Neural progenitor cell (in vitro differentiated cells): ENCODE data around the gene SPTBN1. TPM values are rescaled to one million over a fixed set of nuclear protein-coding genes. Genes with fewer than 3 reads are reported as not detected.

Source experiments
- DNase-seq: peaks from one replicate; pipeline ENCODE4 v3.0.0-alpha.2; 2016; ENCODE audit warnings: low spot score
- H2AFZ ChIP-seq: fragments of 200-600 bp; sonication (generic); replicated peaks from 2 replicates; pipeline ENCODE4 v1.6.1; 2016; ENCODE audit warnings: antibody characterized with exemption
- H3F3A ChIP-seq: fragments of 200-600 bp; sonication (generic); 2 replicates; pipeline ENCODE4 v1.6.1; 2016; ENCODE audit warnings: antibody characterized with exemption, low read depth
- H3K27ac ChIP-seq: fragments of 200-600 bp; sonication (generic); 2 replicates; pipeline ENCODE4 v1.5.1; 2016; ENCODE audit warnings: mild to moderate bottlenecking
- H3K27me3 ChIP-seq: fragments of 200-600 bp; sonication (generic); 2 replicates; pipeline ENCODE4 v1.6.1; 2016; ENCODE audit warnings: mild to moderate bottlenecking, moderate library complexity
- H3K36me3 ChIP-seq: fragments of 200-600 bp; sonication (generic); 2 replicates; pipeline ENCODE4 v1.5.1; 2016
- H3K4me1 ChIP-seq: fragments of 200-600 bp; sonication (generic); 2 replicates; pipeline ENCODE4 v1.6.1; 2016; ENCODE audit warnings: mixed run types
- H3K4me2 ChIP-seq: fragments of 200-600 bp; sonication (generic); 2 replicates; pipeline ENCODE4 v1.6.1; 2016
- H3K4me3 ChIP-seq: fragments of 200-600 bp; sonication (generic); 2 replicates; pipeline ENCODE4 v1.5.1; 2016
- H3K79me2 ChIP-seq: fragments of 200-600 bp; sonication (generic); 2 replicates; pipeline ENCODE4 v1.6.1; 2016; ENCODE audit warnings: low read depth
- H3K9ac ChIP-seq: fragments of 200-600 bp; sonication (generic); 2 replicates; pipeline ENCODE4 v1.6.1; 2016
- H3K9me3 ChIP-seq: fragments of 200-600 bp; sonication (generic); 2 replicates; pipeline ENCODE4 v1.5.1; 2016; ENCODE audit warnings: low read depth
- H4K20me1 ChIP-seq: fragments of 200-600 bp; sonication (generic); 2 replicates; pipeline ENCODE4 v1.6.1; 2016; ENCODE audit warnings: low read depth
- H3K27ac Mint-ChIP-seq: 3 replicates; pipeline ENCODE4 v1.8.0; 2021; ENCODE audit warnings: mixed read lengths
- H3K27me3 Mint-ChIP-seq: 2 replicates; pipeline ENCODE4 v1.8.0; 2022; ENCODE audit warnings: low read depth, mild to moderate bottlenecking, inconsistent platforms, moderate library complexity, mixed read lengths; ENCODE audit not compliant: insufficient read depth
- H3K36me3 Mint-ChIP-seq: 3 replicates; pipeline ENCODE4 v1.8.0; 2021; ENCODE audit warnings: mixed read lengths
- H3K4me1 Mint-ChIP-seq: 3 replicates; pipeline ENCODE4 v1.8.0; 2021; ENCODE audit warnings: mixed read lengths
- H3K4me3 Mint-ChIP-seq: 3 replicates; pipeline ENCODE4 v1.8.0; 2021; ENCODE audit warnings: mild to moderate bottlenecking, moderate library complexity, mixed read lengths
- H3K9me3 Mint-ChIP-seq: 3 replicates; pipeline ENCODE4 v1.8.0; 2020; ENCODE audit warnings: mixed read lengths
- CTCF ChIP-seq: fragments of 200-600 bp; sonication (generic); IDR thresholded peaks from 2 replicates; pipeline ENCODE4 v1.5.1; 2017; ENCODE audit warnings: antibody characterized with exemption, mild to moderate bottlenecking
- EZH2 ChIP-seq: fragments of 200-600 bp; sonication (generic); IDR thresholded peaks from 2 replicates; pipeline ENCODE4 v1.6.1; 2017; ENCODE audit warnings: antibody characterized with exemption, mild to moderate bottlenecking, moderate library complexity
- EZH2phosphoT487 ChIP-seq: fragments of 200-600 bp; sonication (generic); IDR thresholded peaks from 2 replicates; pipeline ENCODE4 v1.6.1; 2017; ENCODE audit warnings: antibody characterized with exemption
- total RNA-seq: library from RNA; depleted of rRNA; stranded (reverse); fragments of >200 nt; gene quantifications from 2 replicates; pipeline ENCODE4 v1.2.3, GENCODE V29; 2015; ENCODE audit warnings: low replicate concordance

SPTBN1 gene
- total RNA-seq, 1 donor from 2014 or later, result 94.2 TPM

GRCh38 chr2:54459037-54459441, 2.9 kb downstream of the SPTBN1 start:
- Mint-ChIP-seq H3K27me3 (peaks cover 17% of the 10 kb centered on the region), H3K4me1 (peaks cover 25% of the 10 kb centered on the region), H3K9me3 (no peaks in the 10 kb centered on the region), H3K27ac (no peak overlapping the region), H3K4me3 (peak overlapping the region; percentile 31), H3K36me3 (peaks cover 2% of the 10 kb centered on the region)
- Histone ChIP-seq H3K36me3 (no peaks in the 10 kb centered on the region), H2AFZ (no peak overlapping the region), H3K27ac (no peak overlapping the region), H3K4me2 (no peak overlapping the region), H3K9ac (no peak overlapping the region), H3K79me2 (peaks cover 45% of the 10 kb centered on the region), H3K27me3 (peaks cover 35% of the 10 kb centered on the region), H3K4me1 (peaks cover 11% of the 10 kb centered on the region), H4K20me1 (peaks cover 29% of the 10 kb centered on the region), H3K9me3 (no peaks in the 10 kb centered on the region), H3F3A (peaks cover 23% of the 10 kb centered on the region), H3K4me3 (no peak overlapping the region)
- TF ChIP-seq EZH2 (no peak), CTCF (no peak), EZH2phosphoT487 (no peak)
- DNase-seq, result no peak

- no peak overlapping the region for H3K27ac Mint-ChIP-seq
- Histone ChIP-seq H3K9ac (no peak overlapping the region), H3K79me2 (peaks cover 45% of the 10 kb centered on the region), H4K20me1 (peaks cover 31% of the 10 kb centered on the region), H3K27ac (no peak overlapping the region), H3K9me3 (no peaks in the 10 kb centered on the region), H3K36me3 (no peaks in the 10 kb centered on the region), H3K4me2 (no peak overlapping the region), H3K27me3 (peaks cover 22% of the 10 kb centered on the region), H2AFZ (no peak overlapping the region), H3K4me1 (peaks cover 6% of the 10 kb centered on the region), H3K4me3 (no peak overlapping the region), H3F3A (peaks cover 6% of the 10 kb centered on the region)
- no peak overlapping the region for H3K4me3 Mint-ChIP-seq
- peaks cover 17% of the 10 kb centered on the region for H3K4me1 Mint-ChIP-seq
- H3K9me3 Mint-ChIP-seq, result no peaks in the 10 kb centered on the region
- peaks cover 7% of the 10 kb centered on the region for H3K27me3 Mint-ChIP-seq
- no peak for DNase-seq
- no peak for TF ChIP-seq EZH2phosphoT487
- peaks cover 2% of the 10 kb centered on the region for H3K36me3 Mint-ChIP-seq
These were observed 5.1 kb downstream of the SPTBN1 start for GRCh38 chr2:54461261-54461660.

GRCh38 chr2:54464341-54464740, 8.2 kb downstream of the SPTBN1 start:
- Histone ChIP-seq H3F3A (no peaks in the 10 kb centered on the region), H3K9me3 (no peaks in the 10 kb centered on the region), H3K27me3 (peaks cover 2% of the 10 kb centered on the region), H4K20me1 (peaks cover 14% of the 10 kb centered on the region), H3K9ac (no peak overlapping the region), H3K27ac (no peak overlapping the region), H3K36me3 (no peaks in the 10 kb centered on the region), H3K4me3 (no peak overlapping the region), H3K4me2 (no peak overlapping the region), H3K79me2 (peaks cover 31% of the 10 kb centered on the region), H3K4me1 (peaks cover under 1% of the 10 kb centered on the region), H2AFZ (no peak overlapping the region)
- H3K27ac Mint-ChIP-seq, result no peak overlapping the region
- no peaks in the 10 kb centered on the region for H3K9me3 Mint-ChIP-seq
- peaks cover 5% of the 10 kb centered on the region for H3K36me3 Mint-ChIP-seq
- no peak for TF ChIP-seq EZH2
- no peak for TF ChIP-seq EZH2phosphoT487
- no peak for TF ChIP-seq CTCF
- no peak for DNase-seq
- no peak overlapping the region for H3K4me3 Mint-ChIP-seq
- H3K27me3 Mint-ChIP-seq, result peaks cover under 1% of the 10 kb centered on the region
- peaks cover 2% of the 10 kb centered on the region for H3K4me1 Mint-ChIP-seq

GRCh38 chr2:54465143-54465542, 9.0 kb downstream of the SPTBN1 start:
- no peak overlapping the region for H3K4me3 Mint-ChIP-seq
- H2AFZ ChIP-seq, result no peak overlapping the region
- peaks cover 5% of the 10 kb centered on the region for H3K36me3 Mint-ChIP-seq
- H3K9me3 ChIP-seq, result no peaks in the 10 kb centered on the region
- H3K27ac Mint-ChIP-seq, result no peak overlapping the region
- no peaks in the 10 kb centered on the region for H3K27me3 Mint-ChIP-seq
- no peaks in the 10 kb centered on the region for H3K36me3 ChIP-seq
- H4K20me1 ChIP-seq, result peaks cover 9% of the 10 kb centered on the region
- no peak overlapping the region for H3K4me3 ChIP-seq
- no peaks in the 10 kb centered on the region for H3F3A ChIP-seq
- DNase-seq, result no peak
- H3K9me3 Mint-ChIP-seq, result no peaks in the 10 kb centered on the region
- H3K27ac ChIP-seq, result no peak overlapping the region
- peaks cover 8% of the 10 kb centered on the region for H3K4me1 ChIP-seq
- H3K27me3 ChIP-seq, result no peaks in the 10 kb centered on the region
- H3K4me2 ChIP-seq, result no peak overlapping the region
- H3K4me1 Mint-ChIP-seq, result peaks cover 3% of the 10 kb centered on the region
- H3K9ac ChIP-seq, result no peak overlapping the region
- H3K79me2 ChIP-seq, result peaks cover 24% of the 10 kb centered on the region
- TF ChIP-seq EZH2phosphoT487 (no peak), EZH2 (no peak), CTCF (no peak)
